Effector memory CD8-positive, alpha-beta T cell (primary cell): Measurements from ENCODE around the gene CNTFR.

ENCODE experiments used
- ATAC-seq: fragments of 150-1000 bp; cut with Tn5 transposase; replicated peaks from 2 replicates; pipeline ENCODE4 v1.10.0; 2021; ENCODE audit warnings: mild to moderate bottlenecking, moderate library complexity
- DNase-seq, 3 experiments: peaks; one replicate each; pipeline ENCODE4 v3.0.0; 2021
- H3K27ac Mint-ChIP-seq, 2 donors: one replicate each; pipeline ENCODE4 v1.8.0; 2022; ENCODE audit warnings: mild to moderate bottlenecking in 2 of 2, mixed read lengths in 2 of 2, moderate library complexity in 2 of 2
- H3K27me3 Mint-ChIP-seq, 2 donors: one replicate each; pipeline ENCODE4 v1.8.0; 2022; ENCODE audit warnings: mixed read lengths in 2 of 2
- H3K36me3 Mint-ChIP-seq: one replicate; pipeline ENCODE4 v1.8.0; 2022; ENCODE audit warnings: mild to moderate bottlenecking, moderate library complexity, mixed read lengths; ENCODE audit not compliant: insufficient read depth
- H3K4me1 Mint-ChIP-seq, 2 donors: one replicate each; pipeline ENCODE4 v1.8.0; 2022; ENCODE audit warnings: low read depth in 2 of 2, mixed read lengths in 2 of 2
- H3K4me3 Mint-ChIP-seq, 2 donors: one replicate each; pipeline ENCODE4 v1.8.0; 2022; ENCODE audit warnings: mild to moderate bottlenecking in 2 of 2, mixed read lengths in 2 of 2, moderate library complexity in 2 of 2
- H3K9me3 Mint-ChIP-seq, 2 donors: one replicate each; pipeline ENCODE4 v1.8.0; 2022; ENCODE audit warnings: mixed read lengths in 2 of 2

The CNTFR gene

DNA sequence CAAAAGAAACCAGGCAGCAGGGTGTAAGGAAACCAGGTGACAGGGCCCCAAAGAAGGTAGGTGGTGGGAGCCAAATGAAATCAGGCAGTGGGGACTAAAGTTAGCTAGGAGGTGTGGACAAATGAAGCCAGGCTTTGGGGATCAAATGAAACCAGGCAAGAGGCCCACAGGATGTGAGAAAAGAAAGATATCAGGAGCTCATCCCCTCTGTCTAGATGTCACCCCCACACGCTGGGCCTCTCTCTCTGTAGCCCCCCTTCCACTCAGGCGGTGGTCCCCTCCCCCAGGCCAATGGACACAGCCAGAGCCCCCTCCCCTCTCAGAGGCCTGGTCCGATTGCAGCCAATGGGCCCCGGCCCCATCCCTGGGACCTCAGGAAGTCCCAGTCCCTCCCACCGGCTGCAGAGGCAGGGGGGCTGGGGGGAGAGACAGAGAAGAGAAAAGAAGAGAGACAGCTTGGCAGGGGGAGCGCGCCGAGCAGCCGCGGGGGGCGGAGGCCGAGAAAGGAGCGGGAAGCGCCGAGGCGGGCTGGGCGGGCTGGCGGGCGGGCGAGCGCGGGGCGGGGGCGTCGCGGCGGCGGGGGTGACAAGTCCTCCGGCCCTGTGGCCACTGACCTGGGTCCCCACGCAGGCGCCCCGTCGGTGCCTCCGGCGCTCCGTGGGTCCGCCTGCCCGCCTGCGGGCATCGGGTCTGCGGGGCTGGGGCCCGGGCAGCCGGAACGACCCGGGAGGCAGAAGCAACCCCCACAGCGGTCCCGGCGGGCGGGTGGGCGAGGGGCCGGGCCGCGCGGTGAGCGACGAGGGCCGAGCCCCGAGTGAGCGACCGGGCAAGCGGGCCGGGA, 11.9 kb downstream of the CNTFR start:
- no peak for DNase-seq
- Mint-ChIP-seq H3K36me3 (peaks cover 3% of the 10 kb centered on the region), H3K4me1 (peaks cover 6 to 9% of the 10 kb centered on the region in 2 donors), H3K4me3 (peak overlapping the region; percentile 71 to 72), H3K9me3 (no peaks in the 10 kb centered on the region), H3K27me3 (peaks cover 82 to 93% of the 10 kb centered on the region in 2 donors), H3K27ac (no peak overlapping the region)
- no peak for ATAC-seq

DNA sequence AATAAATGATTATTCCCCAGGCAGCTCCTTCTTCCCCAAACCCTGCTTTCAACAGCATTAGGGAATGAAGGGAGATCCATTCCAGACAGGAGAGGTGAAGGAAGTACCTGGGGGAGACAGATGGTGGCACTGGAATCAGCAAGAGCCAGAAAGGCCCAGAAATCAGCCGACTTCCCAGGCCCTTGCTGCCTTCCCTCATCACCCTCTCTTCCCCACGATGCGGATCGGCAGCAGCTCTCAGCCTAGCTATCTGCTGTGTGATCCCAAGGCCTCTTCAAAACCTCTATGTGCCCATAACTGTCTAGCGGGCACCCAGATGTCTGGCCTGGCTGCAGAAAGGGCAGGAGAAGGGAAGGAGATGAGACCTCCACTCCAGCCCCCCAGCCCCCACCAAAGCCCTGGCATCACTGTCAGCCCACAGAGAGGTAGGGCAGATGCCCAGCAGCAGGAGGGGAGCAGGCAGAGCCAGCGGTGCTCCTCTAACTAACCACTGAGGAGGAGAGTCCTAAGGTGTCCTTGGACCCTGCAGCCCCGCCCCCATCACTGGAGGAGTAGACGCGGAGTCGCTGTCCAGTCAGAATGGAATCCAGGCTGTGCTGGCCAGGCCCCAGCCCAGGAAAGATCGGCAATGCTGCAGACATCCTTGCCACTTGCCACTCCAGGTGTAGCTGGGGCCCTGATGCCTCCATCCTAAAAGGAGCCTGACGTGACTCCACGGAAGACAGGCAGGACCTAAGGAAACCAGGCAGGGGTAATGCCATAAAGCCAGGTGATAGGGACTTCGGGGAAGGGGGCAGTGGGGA, 12.7 kb downstream of the CNTFR start:
- peaks cover 6 to 9% of the 10 kb centered on the region in 2 donors for H3K4me1 Mint-ChIP-seq
- peaks cover 78 to 94% of the 10 kb centered on the region in 2 donors for H3K27me3 Mint-ChIP-seq
- no peak for DNase-seq
- H3K36me3 Mint-ChIP-seq = peaks cover 3% of the 10 kb centered on the region
- H3K27ac Mint-ChIP-seq = no peak overlapping the region
- H3K9me3 Mint-ChIP-seq = no peaks in the 10 kb centered on the region
- H3K4me3 Mint-ChIP-seq = peak overlapping the region; percentile 71 to 72
- ATAC-seq = no peak

- Mint-ChIP-seq H3K27ac (no peak overlapping the region), H3K9me3 (no peaks in the 10 kb centered on the region), H3K36me3 (peaks cover 5% of the 10 kb centered on the region), H3K27me3 (peaks cover 77 to 94% of the 10 kb centered on the region in 2 donors), H3K4me3 (no peak overlapping the region), H3K4me1 (peaks cover 6 to 9% of the 10 kb centered on the region in 2 donors)
- ATAC-seq (no peak), DNase-seq (no peak)
Measured at GRCh38 chr9:34575862-34576596, 13.5 kb downstream of the CNTFR start.

DNA sequence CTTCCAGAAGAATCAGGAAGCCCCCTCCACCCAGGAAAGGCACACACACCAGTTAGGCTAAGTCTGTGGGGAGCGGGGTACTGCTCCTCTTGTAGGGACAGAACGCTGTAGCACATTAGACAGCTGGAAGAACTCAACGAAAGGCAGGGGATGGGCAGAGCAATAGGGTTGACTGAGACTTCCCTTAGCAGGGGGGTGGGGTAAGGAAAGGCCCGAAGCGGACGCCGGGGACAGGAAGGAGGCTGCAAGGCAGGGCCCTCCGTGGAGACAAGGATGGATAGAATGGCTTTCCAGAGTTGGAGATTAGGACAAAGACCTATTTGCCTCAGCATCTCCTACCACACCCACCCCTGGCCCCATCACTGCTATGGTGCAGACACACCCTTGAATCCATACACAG, 14.3 kb downstream of the CNTFR start:
- H3K27me3 Mint-ChIP-seq = peaks cover 73 to 94% of the 10 kb centered on the region in 2 donors
- no peak overlapping the region for H3K27ac Mint-ChIP-seq
- peaks cover 7% of the 10 kb centered on the region for H3K36me3 Mint-ChIP-seq
- DNase-seq (no peak), ATAC-seq (no peak)
- no peaks in the 10 kb centered on the region for H3K9me3 Mint-ChIP-seq
- H3K4me3 Mint-ChIP-seq = no peak overlapping the region
- peaks cover 6 to 9% of the 10 kb centered on the region in 2 donors for H3K4me1 Mint-ChIP-seq

DNA sequence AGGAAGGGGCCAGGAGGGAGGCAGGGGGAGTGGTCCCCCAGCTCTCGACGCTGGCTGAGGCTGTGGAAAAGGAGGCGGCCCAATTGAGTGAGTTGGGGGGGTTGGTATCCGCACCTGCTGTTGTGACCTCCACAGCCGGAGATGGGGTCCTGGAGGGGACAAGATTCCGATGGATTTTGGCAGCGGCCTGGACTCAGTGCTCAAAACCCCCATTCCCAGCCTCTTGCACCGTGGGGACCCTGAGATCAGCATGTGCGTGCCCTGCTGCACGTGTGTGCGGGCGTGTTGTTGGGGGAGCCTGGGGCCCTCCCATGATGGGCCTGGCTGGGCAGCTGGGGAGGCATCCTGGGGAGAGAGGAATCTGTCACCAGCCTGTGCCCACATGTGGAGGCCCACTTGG, 15.0 kb downstream of the CNTFR start:
- ATAC-seq (no peak), DNase-seq (no peak)
- H3K27me3 Mint-ChIP-seq = peaks cover 73 to 94% of the 10 kb centered on the region in 2 donors
- no peak overlapping the region for H3K27ac Mint-ChIP-seq
- H3K4me3 Mint-ChIP-seq = no peak overlapping the region
- no peaks in the 10 kb centered on the region for H3K9me3 Mint-ChIP-seq
- H3K36me3 Mint-ChIP-seq = peaks cover 7% of the 10 kb centered on the region
- H3K4me1 Mint-ChIP-seq = peaks cover 6 to 9% of the 10 kb centered on the region in 2 donors

GRCh38 chr9:34573599-34574325, 15.8 kb downstream of the CNTFR start:
- no peak overlapping the region for H3K27ac Mint-ChIP-seq
- no peak for ATAC-seq
- no peak overlapping the region for H3K4me3 Mint-ChIP-seq
- H3K27me3 Mint-ChIP-seq = peaks cover 68 to 90% of the 10 kb centered on the region in 2 donors
- H3K36me3 Mint-ChIP-seq = peaks cover 7% of the 10 kb centered on the region
- H3K9me3 Mint-ChIP-seq = no peaks in the 10 kb centered on the region
- no peak for DNase-seq
- H3K4me1 Mint-ChIP-seq = peaks cover 6% of the 10 kb centered on the region in 2 donors

- H3K9me3 Mint-ChIP-seq = no peaks in the 10 kb centered on the region
- DNase-seq = no peak
- H3K36me3 Mint-ChIP-seq = peaks cover 7% of the 10 kb centered on the region
- no peak for ATAC-seq
- H3K4me3 Mint-ChIP-seq = no peak overlapping the region
- peaks cover 70 to 95% of the 10 kb centered on the region in 2 donors for H3K27me3 Mint-ChIP-seq
- no peak overlapping the region for H3K27ac Mint-ChIP-seq
- H3K4me1 Mint-ChIP-seq = peaks cover 5 to 6% of the 10 kb centered on the region in 2 donors
Measured at GRCh38 chr9:34572628-34573027, 16.9 kb downstream of the CNTFR start.

DNA sequence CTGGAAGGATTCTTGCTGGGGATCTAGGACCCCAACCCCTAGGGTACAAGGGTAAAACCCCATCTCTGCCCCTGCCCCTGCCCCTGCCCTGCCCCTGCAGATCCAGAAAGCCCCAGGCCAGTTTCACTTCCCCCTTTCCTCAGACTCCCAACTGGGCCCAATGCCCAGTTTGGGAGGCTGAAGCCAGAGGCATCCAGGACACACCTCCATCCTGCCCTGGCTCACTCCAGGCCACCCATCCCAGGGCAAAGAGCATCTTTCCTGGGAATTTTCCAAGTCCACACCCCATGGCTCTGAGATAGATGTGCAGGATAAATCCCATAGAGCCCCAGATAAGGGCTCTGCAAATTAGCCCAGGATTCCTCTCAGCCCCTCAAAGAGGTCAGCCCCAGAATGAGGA, 17.4 kb downstream of the CNTFR start:
- H3K27me3 Mint-ChIP-seq = peaks cover 68 to 95% of the 10 kb centered on the region in 2 donors
- peaks cover 5% of the 10 kb centered on the region for H3K36me3 Mint-ChIP-seq
- H3K4me1 Mint-ChIP-seq = peaks cover 0 to under 1% of the 10 kb centered on the region in 2 donors
- no peaks in the 10 kb centered on the region for H3K9me3 Mint-ChIP-seq
- H3K4me3 Mint-ChIP-seq = no peak overlapping the region
- DNase-seq = no peak
- no peak for ATAC-seq
- no peak overlapping the region for H3K27ac Mint-ChIP-seq

DNA sequence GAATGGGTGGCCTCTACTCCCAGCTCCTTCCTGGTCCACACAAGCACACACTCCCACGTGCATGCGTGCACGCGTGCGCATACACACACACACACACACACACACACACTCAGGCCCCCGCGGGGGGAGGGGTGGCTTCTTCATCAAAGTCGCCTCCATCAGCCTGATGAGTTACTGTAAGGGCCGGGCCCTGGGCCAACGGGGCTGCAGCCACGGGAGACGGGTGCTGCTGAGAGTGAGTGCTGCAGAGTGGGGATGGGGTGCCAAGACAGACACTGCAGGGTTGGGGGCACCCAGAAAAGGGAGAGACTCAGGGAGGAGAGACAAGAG, 18.1 kb downstream of the CNTFR start:
- H3K27ac Mint-ChIP-seq = no peak overlapping the region
- no peak for DNase-seq
- no peak overlapping the region for H3K4me3 Mint-ChIP-seq
- ATAC-seq = no peak
- H3K4me1 Mint-ChIP-seq = no peaks in the 10 kb centered on the region
- H3K27me3 Mint-ChIP-seq = peaks cover 70 to 95% of the 10 kb centered on the region in 2 donors
- H3K36me3 Mint-ChIP-seq = peaks cover 4% of the 10 kb centered on the region
- no peaks in the 10 kb centered on the region for H3K9me3 Mint-ChIP-seq

- ATAC-seq (no peak), DNase-seq (no peak)
- H3K4me1 Mint-ChIP-seq = no peaks in the 10 kb centered on the region
- H3K27ac Mint-ChIP-seq = no peak overlapping the region
- peaks cover 4% of the 10 kb centered on the region for H3K36me3 Mint-ChIP-seq
- no peaks in the 10 kb centered on the region for H3K9me3 Mint-ChIP-seq
- peaks cover 66 to 95% of the 10 kb centered on the region in 2 donors for H3K27me3 Mint-ChIP-seq
- H3K4me3 Mint-ChIP-seq = no peak overlapping the region
Measured at GRCh38 chr9:34570809-34571480, 18.6 kb downstream of the CNTFR start.

DNA sequence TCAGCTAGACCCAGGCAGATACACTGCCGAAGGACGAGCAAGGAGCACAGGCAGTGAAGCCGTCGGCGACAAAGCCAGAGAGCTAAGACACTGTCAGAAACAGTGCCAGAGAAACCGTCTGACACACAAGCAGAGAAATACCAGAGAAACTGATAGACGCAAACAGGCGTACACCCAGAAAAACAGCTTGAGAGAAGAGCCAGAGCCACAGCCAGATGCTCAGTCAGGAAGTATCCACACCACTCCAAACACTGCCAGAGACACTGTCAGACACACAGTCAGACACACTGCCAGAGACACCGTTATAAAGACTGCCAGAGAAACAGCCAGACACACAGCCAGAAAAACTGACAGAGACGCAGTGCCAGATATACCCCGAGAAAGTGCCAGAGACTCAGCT, 19.1 kb downstream of the CNTFR start:
- Mint-ChIP-seq H3K4me3 (no peak overlapping the region), H3K27ac (no peak overlapping the region), H3K9me3 (no peaks in the 10 kb centered on the region), H3K36me3 (peaks cover 4% of the 10 kb centered on the region), H3K4me1 (no peaks in the 10 kb centered on the region), H3K27me3 (peaks cover 66 to 95% of the 10 kb centered on the region in 2 donors)
- ATAC-seq = no peak
- no peak for DNase-seq

DNA sequence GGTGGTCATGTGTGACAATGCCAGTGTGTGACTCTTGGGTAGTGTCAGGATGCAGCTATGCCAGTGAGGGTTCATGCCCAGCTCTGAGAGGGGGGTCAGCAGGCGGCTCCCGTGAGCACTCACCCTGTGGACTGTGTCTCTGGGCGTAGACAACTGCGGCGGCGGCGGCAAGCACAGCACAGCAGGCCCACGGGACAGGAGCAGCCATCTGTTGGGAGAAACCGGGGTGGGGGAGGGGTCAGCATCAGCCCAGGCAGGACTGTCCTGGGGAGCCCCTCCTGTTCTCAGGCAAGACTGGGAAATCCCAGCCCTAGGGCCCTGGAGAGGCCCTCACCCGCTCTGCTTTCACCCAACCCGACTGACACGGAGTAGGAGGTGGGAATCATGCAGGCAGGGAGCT, 20.8 kb downstream of the CNTFR start:
- DNase-seq (no peak), ATAC-seq (no peak)
- Mint-ChIP-seq H3K9me3 (no peaks in the 10 kb centered on the region), H3K27ac (no peak overlapping the region), H3K4me1 (no peaks in the 10 kb centered on the region), H3K36me3 (peaks cover 4% of the 10 kb centered on the region), H3K27me3 (peaks cover 68 to 95% of the 10 kb centered on the region in 2 donors), H3K4me3 (no peak overlapping the region)
